ENCODE results near the gene STUM. TPM values are rescaled to one million over a fixed set of nuclear protein-coding genes. Genes with fewer than 3 reads are reported as not detected.

The STUM gene
- total RNA-seq, 1 donor from 2014 or later, result 1.7 TPM

- DNase-seq (ENCODE audit: low spot score), result no peak
Observed at GRCh38 chr1:226560243-226560642, 11.7 kb downstream of the STUM start.

DNA sequence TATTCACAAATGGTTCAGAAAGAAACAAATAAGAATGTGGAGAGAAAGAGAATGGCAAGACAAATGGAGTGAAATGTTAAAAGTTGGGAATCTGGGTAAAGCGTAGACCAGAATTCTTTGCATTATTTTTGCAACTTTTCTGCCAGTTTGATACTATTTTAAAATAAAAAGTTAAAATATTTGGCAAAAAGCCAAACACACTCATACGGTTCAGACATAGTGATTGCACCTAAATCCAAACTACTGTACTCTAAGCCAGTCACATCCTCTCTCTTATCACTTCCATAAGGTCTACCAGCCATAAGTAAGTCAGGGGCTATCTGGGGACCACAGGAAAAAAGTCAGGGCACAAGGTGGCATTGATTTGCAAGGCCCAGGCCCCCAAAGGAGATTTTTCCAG is 14.4 kb downstream of the STUM start:
- DNase-seq (ENCODE audit: low spot score), result no peak

DNA sequence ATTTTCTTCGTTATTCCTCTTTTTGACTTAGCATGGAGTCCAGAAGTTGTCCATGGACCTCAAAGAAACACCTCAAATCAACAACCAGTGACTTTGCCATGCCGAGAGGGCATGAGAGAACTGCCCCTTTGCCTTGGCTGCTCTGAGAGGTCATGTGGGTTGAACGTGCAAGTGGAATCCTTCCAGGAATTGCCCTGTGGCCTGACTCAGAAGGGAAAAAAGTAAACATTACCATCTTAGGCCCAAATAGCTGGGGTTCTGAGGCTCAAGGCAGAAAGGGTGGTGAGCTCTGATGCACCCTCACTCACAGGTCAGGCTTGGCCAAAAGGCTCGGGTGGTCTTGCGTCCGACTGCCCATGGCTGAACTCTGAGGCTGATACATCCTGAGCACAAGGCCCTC is 15.1 kb downstream of the STUM start:
- DNase-seq (ENCODE audit: low spot score), result no peak

DNA sequence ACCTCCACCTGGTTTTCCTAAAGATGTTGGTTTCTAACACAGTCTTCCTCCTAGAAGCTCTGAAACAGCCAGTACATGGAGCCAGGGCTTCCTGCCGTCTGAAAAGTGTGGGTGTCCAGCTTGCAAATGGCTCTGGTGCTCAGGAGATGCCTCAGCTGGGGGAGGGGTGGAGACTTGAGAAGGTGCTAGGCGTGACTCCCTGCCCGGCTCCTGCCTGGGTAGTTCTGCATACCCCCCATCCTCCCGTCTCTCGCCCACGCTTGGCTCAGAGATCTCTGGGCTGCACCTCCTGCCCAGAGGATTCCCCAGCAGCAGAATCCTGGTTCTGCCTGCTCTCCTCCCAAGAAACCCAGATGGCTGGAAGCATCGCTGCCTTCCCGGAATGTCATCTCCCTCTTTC is 16.9 kb downstream of the STUM start:
- no peak for DNase-seq (ENCODE audit: low spot score)

DNA sequence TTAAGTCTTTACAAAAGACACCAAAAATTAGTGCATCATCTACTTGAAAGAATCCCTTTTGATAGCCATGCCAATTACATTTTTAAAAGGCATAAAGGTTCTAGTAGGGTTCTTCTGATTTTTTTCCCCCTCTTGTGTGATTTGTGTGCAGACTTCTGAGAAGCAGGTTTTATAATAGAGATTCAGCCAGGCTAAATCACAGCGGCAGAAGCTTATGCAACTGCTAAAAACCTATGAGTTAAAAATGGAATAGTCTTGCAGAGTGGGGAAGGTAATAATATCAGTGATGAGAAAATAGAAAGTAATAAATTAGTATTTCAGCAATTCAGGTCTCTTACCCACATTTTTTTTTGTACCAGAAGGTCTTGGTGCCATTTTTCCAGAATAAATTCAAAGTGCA is 17.7 kb downstream of the STUM start:
- DNase-seq (ENCODE audit: low spot score), result no peak

- DNase-seq (ENCODE audit: low spot score), result no peak
Observed at GRCh38 chr1:226566760-226567159, 18.2 kb downstream of the STUM start.

GRCh38 chr1:226568077-226568831 is 19.7 kb downstream of the STUM start:
- DNase-seq (ENCODE audit: low spot score), result no peak

GRCh38 chr1:226568975-226569741 is 20.6 kb downstream of the STUM start:
- DNase-seq (ENCODE audit: low spot score), result no peak

DNA sequence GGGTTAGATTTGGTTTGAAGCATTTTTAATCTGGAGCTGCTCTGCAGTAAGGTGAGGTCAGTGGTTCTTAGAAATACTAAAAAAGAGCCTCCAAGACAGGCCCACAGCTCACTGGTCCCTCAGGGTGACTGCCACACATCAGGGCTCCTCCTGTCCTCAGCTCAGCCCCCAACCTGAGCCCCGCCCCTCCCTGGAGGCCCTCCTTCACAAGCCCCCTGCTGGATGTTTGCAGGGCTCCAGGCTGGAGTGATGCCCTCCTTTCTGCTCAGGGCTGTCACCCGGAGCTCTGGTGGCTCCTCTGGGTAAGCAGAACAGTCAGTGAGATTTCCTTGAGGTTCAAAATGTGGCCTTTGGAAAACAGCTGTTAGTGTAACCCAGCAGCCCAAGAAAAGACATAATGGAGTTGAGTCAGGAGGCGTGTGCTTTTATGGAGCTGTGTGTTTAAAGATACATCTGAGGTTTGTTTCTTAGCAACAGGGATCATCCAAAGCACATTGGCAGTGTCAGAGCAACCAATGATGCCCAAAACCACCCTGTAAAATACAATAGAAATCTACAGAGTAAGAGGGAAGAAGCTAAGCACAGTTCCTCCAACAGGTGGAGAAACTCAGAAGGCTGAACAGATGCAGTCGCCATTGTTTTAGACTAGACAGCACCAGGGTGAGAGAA is 21.4 kb downstream of the STUM start:
- DNase-seq (ENCODE audit: low spot score), result no peak

DNA sequence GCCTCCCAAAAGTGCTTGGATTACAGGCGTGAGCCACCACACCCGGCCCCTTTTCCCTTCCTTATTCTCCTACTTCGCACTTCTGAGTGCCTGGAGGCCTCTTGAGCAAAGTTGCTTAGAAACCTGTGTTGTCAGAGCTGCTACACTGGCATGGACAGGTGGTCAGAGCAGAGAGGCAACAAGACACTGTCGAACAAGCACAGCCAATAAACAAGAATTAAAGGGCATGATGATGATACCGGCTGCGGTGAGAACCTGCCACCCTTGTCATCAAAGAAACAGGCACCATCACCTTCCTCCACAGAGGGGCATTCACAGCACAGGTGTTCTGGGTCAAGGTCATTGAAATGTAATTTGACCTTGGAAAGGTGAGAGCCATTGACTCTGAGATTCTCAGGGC is 23.3 kb downstream of the STUM start:
- no peak for DNase-seq (ENCODE audit: low spot score)

GRCh38 chr1:226572325-226572726 is 23.8 kb downstream of the STUM start:
- no peak for DNase-seq (ENCODE audit: low spot score)

GRCh38 chr1:226574044-226574443 is 25.5 kb downstream of the STUM start:
- DNase-seq (ENCODE audit: low spot score), result no peak

- DNase-seq (ENCODE audit: low spot score), result no peak
Observed at GRCh38 chr1:226574591-226575435, 26.2 kb downstream of the STUM start.

- no peak for DNase-seq (ENCODE audit: low spot score)
Observed at GRCh38 chr1:226575436-226575720, 26.8 kb downstream of the STUM start.

DNA sequence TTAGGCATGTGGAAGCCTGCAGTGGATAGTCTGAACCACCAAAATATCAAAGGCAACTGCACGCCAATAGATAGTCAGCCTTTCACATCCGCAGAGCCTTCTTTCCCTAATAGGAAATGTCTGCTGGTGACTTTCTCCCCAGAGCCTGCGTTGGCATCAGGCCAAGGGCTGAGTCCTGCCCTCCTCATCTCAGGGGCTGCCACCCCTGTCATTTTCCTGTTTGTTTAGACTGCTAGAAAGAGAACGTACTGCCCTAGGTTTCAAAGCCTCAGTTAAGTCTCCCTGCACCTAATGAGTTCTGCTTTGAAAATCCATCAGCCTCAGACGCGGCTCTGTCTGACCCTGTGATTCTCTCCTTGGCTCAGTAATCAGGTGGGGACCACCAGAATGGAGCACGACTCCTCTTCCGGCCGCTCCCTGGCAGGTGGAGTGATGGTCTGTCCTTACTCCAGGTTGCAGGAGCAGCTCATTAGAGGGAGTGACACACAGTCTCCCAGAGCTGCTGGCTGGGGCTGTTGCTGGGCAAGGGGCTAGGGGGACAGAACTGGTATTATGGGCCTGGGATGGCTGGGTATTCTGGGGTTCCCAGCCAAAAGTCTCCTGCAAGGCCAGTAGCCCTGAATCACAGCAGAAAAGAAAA is 27.3 kb downstream of the STUM start:
- peak; percentile 45 for DNase-seq (ENCODE audit: low spot score)

DNA sequence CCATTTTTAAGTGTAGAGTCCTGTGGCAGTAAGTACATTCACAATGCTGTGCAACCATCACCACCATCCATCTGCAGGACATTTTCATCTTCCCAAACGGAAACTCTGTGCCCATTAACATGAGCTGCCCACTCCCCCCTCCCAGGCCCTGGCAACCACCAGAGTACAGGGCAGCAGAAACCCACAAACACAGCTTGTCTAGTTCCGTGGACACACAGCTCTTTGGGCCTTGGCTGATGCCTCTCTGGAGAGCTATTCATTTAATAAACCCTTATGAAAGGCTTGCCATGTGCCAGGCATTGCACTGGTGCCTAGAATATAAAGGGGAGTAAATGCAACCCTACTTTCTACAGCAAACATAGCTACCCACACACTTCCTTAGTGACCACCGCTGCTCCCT is 28.0 kb downstream of the STUM start:
- no peak for DNase-seq (ENCODE audit: low spot score)

- DNase-seq (ENCODE audit: low spot score), result no peak
Observed at GRCh38 chr1:226577401-226578180, 29.0 kb downstream of the STUM start.

- DNase-seq (ENCODE audit: low spot score), result no peak
Observed at GRCh38 chr1:226578946-226579578, 30.5 kb downstream of the STUM start.

DNA sequence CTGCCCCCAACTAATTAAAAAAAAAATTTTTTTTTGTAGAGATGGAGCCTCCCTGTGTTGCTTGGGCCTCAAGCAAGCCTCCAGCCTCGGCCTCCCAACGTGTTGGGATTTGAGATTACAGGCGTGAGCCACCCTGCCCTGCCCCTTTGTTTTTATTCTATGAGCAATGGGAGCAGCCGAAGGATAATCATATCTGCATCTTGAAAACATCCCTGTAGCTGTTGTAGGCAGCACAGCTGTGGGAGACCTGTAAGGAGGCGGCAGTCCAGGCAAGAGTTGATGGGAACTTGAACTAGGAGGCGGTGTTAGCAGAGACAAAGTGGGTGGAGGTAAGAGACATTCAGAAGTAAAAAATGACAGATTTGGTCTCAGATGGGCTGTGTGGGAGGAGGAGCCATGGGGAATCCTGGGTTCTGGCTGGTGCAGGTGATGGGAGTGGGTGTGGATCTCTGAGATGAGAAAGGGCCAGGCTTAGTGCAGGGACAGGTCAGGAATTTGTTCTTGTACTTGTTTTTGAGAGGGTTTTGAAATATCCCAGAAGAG is 31.3 kb downstream of the STUM start:
- no peak for DNase-seq (ENCODE audit: low spot score)
